Hematopoietic multipotent progenitor cell (in vitro differentiated cells): Measurements from ENCODE around the gene ANG. TPM values are rescaled to one million over a fixed set of nuclear protein-coding genes. Genes with fewer than 3 reads are reported as not detected.
"Not testable (repeated sequence)": the region's sequence is repeated elsewhere in the genome, so short reads cannot be mapped to it uniquely, and the experiment has no call there.

Source experiments
- DNase-seq, 3 donors: peaks; one replicate each; pipeline ENCODE4 v3.0.0-alpha.2; 2011 to 2015; ENCODE audit warnings: low read depth in 2 of 3, low spot score in 2 of 3
- total RNA-seq: library from RNA; depleted of rRNA; stranded (reverse); fragments of >200 nt; gene quantifications from one replicate; pipeline ENCODE4 v1.2.3, GENCODE V29; 2012

ANG gene
- total RNA-seq = 2.7 TPM

- DNase-seq = no peak
Measured at GRCh38 chr14:20688167-20688839, at the start of gene ANG. TSS of gene ANG (plus strand) at chr14:20688764. CDS start at chr14:20693565, 4,801 bp downstream.

GRCh38 chr14:20641591-20641990, 47.0 kb upstream of the ANG start, which contains the start of gene OR6S1:
TSS of gene OR6S1 (minus strand) at chr14:20641691. CDS start at chr14:20641691, 0 bp downstream.
- DNase-seq = no peak

- no peak for DNase-seq
Measured at GRCh38 chr14:20642182-20642581, 46.4 kb upstream of the ANG start.

GRCh38 chr14:20642755-20643154, 45.8 kb upstream of the ANG start:
- not testable (repeated sequence) for DNase-seq

GRCh38 chr14:20644520-20644919, 44.0 kb upstream of the ANG start:
- no peak for DNase-seq

GRCh38 chr14:20645481-20645880, 43.1 kb upstream of the ANG start:
- DNase-seq = no peak

- DNase-seq = peak in 2 of 3 donors; percentile 33 to 58
Measured at GRCh38 chr14:20652996-20653975, 35.3 kb upstream of the ANG start.

- no peak for DNase-seq
Measured at GRCh38 chr14:20655851-20656250, 32.7 kb upstream of the ANG start.

GRCh38 chr14:20656274-20656673, 32.3 kb upstream of the ANG start:
- no peak for DNase-seq

- DNase-seq = peak in 2 of 3 donors; percentile 33 to 42
Measured at GRCh38 chr14:20657216-20658211, 31.1 kb upstream of the ANG start.

- DNase-seq = no peak
Measured at GRCh38 chr14:20658246-20658645, 30.3 kb upstream of the ANG start.

- DNase-seq = no peak
Measured at GRCh38 chr14:20659336-20659735, 29.2 kb upstream of the ANG start.

- DNase-seq = no peak
Measured at GRCh38 chr14:20659813-20660395, 28.7 kb upstream of the ANG start.

GRCh38 chr14:20661197-20661596, 27.4 kb upstream of the ANG start:
- DNase-seq = no peak

GRCh38 chr14:20662968-20663732, 25.4 kb upstream of the ANG start:
- DNase-seq = peak; percentile 47 to 90 (median 79)

- not testable (repeated sequence) for DNase-seq
Measured at GRCh38 chr14:20666400-20666961, 22.1 kb upstream of the ANG start.

GRCh38 chr14:20667957-20668356, 20.6 kb upstream of the ANG start:
- no peak for DNase-seq

GRCh38 chr14:20668969-20669368, 19.6 kb upstream of the ANG start:
- no peak for DNase-seq
